IMR-90 (cell line): ENCODE measurements around the gene ZNF579. TPM values are rescaled to one million over a fixed set of nuclear protein-coding genes. Genes with fewer than 3 reads are reported as not detected.
A peak's percentile ranks its signal among the peaks of the same experiment; 100 is the strongest.

Experiments
- ATAC-seq: fragments of 200-7000 bp; cut with Tn5 transposase; 2 replicates; pipeline ENCODE4 v1.9.1; 2020; ENCODE audit warnings: low read depth, mild to moderate bottlenecking, moderate library complexity
- BruUV-seq: library from RNA; stranded (reverse); fragments of 400-500 nt; replicated peaks from 2 replicates; lab custom pipeline; 2021; lab: Mats Ljungman, UMichigan
- CTCF ChIA-PET: fragments of 300-600 bp; formaldehyde crosslinking; extraction: SDS; loops from one replicate; lab custom pipeline; 2021; ENCODE audit warnings: antibody characterized with exemption; lab: Yijun Ruan, JAX
- POLR2A ChIA-PET: fragments of 300-600 bp; sonication (Branson Sonifier 250); formaldehyde crosslinking; loops from one replicate; lab custom pipeline; 2022; ENCODE audit warnings: antibody characterized with exemption; ENCODE audit not compliant: unreplicated experiment; lab: Charles Lee
- DNase-seq: peaks from one replicate; pipeline ENCODE4 v3.0.0; 2013
- H2AFZ ChIP-seq: replicated peaks from 2 replicates; pipeline ENCODE3; 2013; ENCODE audit warnings: low read length, mild to moderate bottlenecking; ENCODE audit not compliant: poor library complexity
- H2AK5ac ChIP-seq: 2 replicates; pipeline ENCODE4 v1.6.1; 2013; ENCODE audit warnings: low read depth, low read length, inconsistent platforms
- H2AK9ac ChIP-seq: replicated peaks from 2 replicates; pipeline ENCODE3; 2013; ENCODE audit warnings: mild to moderate bottlenecking, low read depth, low read length, moderate library complexity; ENCODE audit not compliant: poor library complexity
- H2BK120ac ChIP-seq: 2 replicates; pipeline ENCODE4 v1.6.1; 2013; ENCODE audit warnings: low read depth, low read length, inconsistent platforms
- H2BK15ac ChIP-seq: 3 replicates; pipeline ENCODE4 v1.6.1; 2013; ENCODE audit warnings: low read depth, low read length, inconsistent platforms
- H2BK20ac ChIP-seq: 2 replicates; pipeline ENCODE4 v1.6.1; 2013; ENCODE audit warnings: low read depth, mild to moderate bottlenecking, inconsistent platforms, low read length, moderate library complexity
- H2BK5ac ChIP-seq: 2 replicates; pipeline ENCODE4 v1.6.1; 2013; ENCODE audit warnings: mild to moderate bottlenecking, low read depth, low read length, inconsistent platforms; ENCODE audit not compliant: poor library complexity, severe bottlenecking
- H3K14ac ChIP-seq: replicated peaks from 2 replicates; pipeline ENCODE4 v1.6.1; 2013; ENCODE audit warnings: low read depth, low read length, inconsistent platforms
- H3K18ac ChIP-seq: 2 replicates; pipeline ENCODE4 v1.6.1; 2013; ENCODE audit warnings: low read depth, low read length, control low read depth
- H3K23ac ChIP-seq: 2 replicates; pipeline ENCODE4 v1.6.1; 2013; ENCODE audit warnings: low read depth, low read length, inconsistent platforms
- H3K27ac ChIP-seq: 2 replicates; pipeline ENCODE4 v1.5.1; 2013; ENCODE audit warnings: mild to moderate bottlenecking, control low read depth, low read length; ENCODE audit not compliant: insufficient read depth
- H3K27me3 ChIP-seq: 2 replicates; pipeline ENCODE4 v1.6.1; 2013; ENCODE audit warnings: low read length; ENCODE audit not compliant: control insufficient read depth, insufficient read depth
- H3K36me3 ChIP-seq: 2 replicates; pipeline ENCODE4 v1.6.1; 2013; ENCODE audit warnings: low read length, mixed read lengths; ENCODE audit not compliant: control insufficient read depth, insufficient read depth
- H3K4ac ChIP-seq: 2 replicates; pipeline ENCODE4 v1.6.1; 2013; ENCODE audit warnings: low read depth, low read length, inconsistent platforms
- H3K4me1 ChIP-seq: 2 replicates; pipeline ENCODE4 v1.6.1; 2013; ENCODE audit warnings: low read length, mixed read lengths; ENCODE audit not compliant: control insufficient read depth, insufficient read depth
- H3K4me2 ChIP-seq: 2 replicates; pipeline ENCODE4 v1.6.1; 2013; ENCODE audit warnings: low read depth, mild to moderate bottlenecking, control low read depth, low read length, moderate library complexity
- H3K4me3 ChIP-seq: 2 replicates; pipeline ENCODE4 v1.5.1; 2013; ENCODE audit warnings: low read depth, mild to moderate bottlenecking, control low read depth, low read length, moderate library complexity; ENCODE audit not compliant: insufficient read depth
- H3K56ac ChIP-seq: 2 replicates; pipeline ENCODE4 v1.6.1; 2013; ENCODE audit warnings: low read length, inconsistent platforms; ENCODE audit not compliant: insufficient read depth; ENCODE audit errors: extremely low read depth
- H3K79me1 ChIP-seq, 2 experiments: 2 replicates each; pipeline ENCODE4 v1.6.1; 2013; ENCODE audit warnings: low read length in 2 of 2, inconsistent platforms in 1 of 2, low read depth in 1 of 2
- H3K9ac ChIP-seq: 2 replicates; pipeline ENCODE4 v1.6.1; 2013; ENCODE audit warnings: low read depth, low read length, control low read depth
- H3K9me1 ChIP-seq: 2 replicates; pipeline ENCODE4 v1.6.1; 2013; ENCODE audit warnings: low read length, inconsistent platforms; ENCODE audit not compliant: insufficient read depth
- H3K9me3 ChIP-seq: 2 replicates; pipeline ENCODE4 v1.6.1; 2013; ENCODE audit warnings: low read length; ENCODE audit not compliant: control insufficient read depth, insufficient read depth
- H4K20me1 ChIP-seq: 2 replicates; pipeline ENCODE4 v1.6.1; 2013; ENCODE audit warnings: low read length, inconsistent platforms; ENCODE audit not compliant: insufficient read depth
- H4K5ac ChIP-seq: 2 replicates; pipeline ENCODE4 v1.6.1; 2013; ENCODE audit warnings: mild to moderate bottlenecking, low read depth, low read length, control low read depth
- H4K8ac ChIP-seq, 2 experiments: 2 replicates each; pipeline ENCODE4 v1.6.1; 2013; ENCODE audit warnings: low read depth in 2 of 2, low read length in 2 of 2, control low read depth in 1 of 2, inconsistent platforms in 1 of 2
- H4K91ac ChIP-seq: 2 replicates; pipeline ENCODE4 v1.6.1; 2013; ENCODE audit warnings: low read depth, low read length, inconsistent platforms; ENCODE audit not compliant: insufficient read depth
- CEBPB ChIP-seq: IDR thresholded peaks from 2 replicates; pipeline ENCODE4 v1.6.1; 2012; ENCODE audit warnings: low read depth, low read length, improper control_type of control experiment
- CTCF ChIP-seq: conservative IDR thresholded peaks from 2 replicates; pipeline ENCODE4 v1.5.1; 2012; ENCODE audit warnings: mild to moderate bottlenecking, low read depth, low read length, improper control_type of control experiment
- ELK1 ChIP-seq: fragments of 150-350 bp; IDR thresholded peaks from 2 replicates; pipeline ENCODE4 v1.6.1; 2016; ENCODE audit warnings: low read depth, mild to moderate bottlenecking, low read length, moderate library complexity, borderline replicate concordance
- FOS ChIP-seq: fragments of 150-350 bp; IDR thresholded peaks from 2 replicates; pipeline ENCODE4 v1.6.1; 2016; ENCODE audit warnings: low read depth, low read length
- MAFK ChIP-seq: IDR thresholded peaks from 2 replicates; pipeline ENCODE4 v1.6.1; 2012; ENCODE audit warnings: low read depth, low read length, improper control_type of control experiment
- MAZ ChIP-seq: IDR thresholded peaks from 2 replicates; pipeline ENCODE4 v1.6.1; 2012; ENCODE audit warnings: low read depth, mild to moderate bottlenecking, low read length, improper control_type of control experiment, moderate library complexity, borderline replicate concordance
- MXI1 ChIP-seq: IDR thresholded peaks from 2 replicates; pipeline ENCODE4 v1.6.1; 2012; ENCODE audit warnings: low read depth, mild to moderate bottlenecking, low read length, moderate library complexity, borderline replicate concordance
- POLR2A ChIP-seq: IDR thresholded peaks from 2 replicates; pipeline ENCODE4 v1.6.1; 2012; ENCODE audit warnings: mild to moderate bottlenecking, low read depth, low read length
- RCOR1 ChIP-seq: IDR thresholded peaks from 2 replicates; pipeline ENCODE4 v1.6.1; 2012; ENCODE audit warnings: mild to moderate bottlenecking, low read length, improper control_type of control experiment; ENCODE audit not compliant: insufficient replicate concordance
- RFX5 ChIP-seq: IDR thresholded peaks from 2 replicates; pipeline ENCODE4 v1.8.0; 2012; ENCODE audit warnings: low read depth, mild to moderate bottlenecking, low read length, moderate library complexity
- SMC3 ChIP-seq: fragments of 150-350 bp; IDR thresholded peaks from 2 replicates; pipeline ENCODE4 v1.6.1; 2016; ENCODE audit warnings: low read depth, mild to moderate bottlenecking, antibody characterized with exemption, low read length, moderate library complexity
- USF2 ChIP-seq: fragments of 150-350 bp; IDR thresholded peaks from 2 replicates; pipeline ENCODE4 v1.6.1; 2017; ENCODE audit warnings: mild to moderate bottlenecking, antibody characterized with exemption, low read length, low read depth
- WGBS, 2 experiments: methylation state at CpG; one replicate each; pipeline versions ENCODE4 v1.1.5 to v1.1.7; 2013; ENCODE audit warnings: missing lambda C conversion rate in 2 of 2; ENCODE audit not compliant: insufficient read length in 1 of 2; ENCODE audit errors: extremely low coverage in 2 of 2; 5-methylcytosine and 5-hydroxymethylcytosine counted together
- dilution Hi-C: fragments of 300-500 bp; cut with HindIII; formaldehyde crosslinking; loops from one replicate; pipeline ENCODE4 v1.14.3; 2018; ENCODE audit warnings: low sequenced_read_pairs; ENCODE audit not compliant: unreplicated experiment
- in situ Hi-C: fragments of 300-500 bp; cut with MboI; formaldehyde crosslinking; loops from 3 replicates; pipeline ENCODE4 v1.14.3; 2019; ENCODE audit warnings: low sequenced_read_pairs, inconsistent platforms, mixed read lengths
- intact Hi-C: fragments of 100-400 bp; cut with micrococcal nuclease; formaldehyde crosslinking; loops from 2 replicates; pipeline ENCODE4 v1.10.0; 2022
- polyA plus RNA-seq, 3 experiments: library from polyadenylated mRNA; depleted of rRNA; stranded (reverse); fragments of >200 nt; gene quantifications; 2 replicates each; pipeline ENCODE4 v1.2.3, GENCODE V29; 2012; ENCODE audit warnings: low replicate concordance in 1 of 3
- total RNA-seq: library from RNA; depleted of rRNA; stranded (reverse); fragments of >200 nt; gene quantifications from 2 replicates; pipeline ENCODE4 v1.2.3, GENCODE V29; 2012

ZNF579 gene
- total and polyA plus RNA-seq, 2 of the 4 experiments (the other 2 are of a cell fraction) = 0.54 to 9.0 TPM

GRCh38 chr19:55605637-55606470 is 25.2 kb upstream of the ZNF579 start, which contains the start of gene ZNF865:
TSS of gene ZNF865 (plus strand) at chr19:55605647. CDS start at chr19:55613619, 7,972 bp downstream.
- Histone ChIP-seq H3K23ac (peak within 1 kb of the TSS; percentile 91), H3K18ac (peak within 1 kb of the TSS; percentile 65), H3K79me1 (peaks cover 37 to 63% of the 10 kb centered on the region in 2 experiments), H2BK120ac (peak within 1 kb of the TSS; percentile 77), H3K36me3 (peaks cover 17% of the 10 kb centered on the region), H2BK5ac (peak within 1 kb of the TSS; percentile 90), H2BK20ac (peak within 1 kb of the TSS; percentile 50; the same call in 1 of the 2 replicates), H3K4me3 (peak within 1 kb of the TSS; percentile 76), H2AK5ac (peak within 1 kb of the TSS; percentile 100), H3K9ac (peak within 1 kb of the TSS; percentile 89), H2BK15ac (peak within 1 kb of the TSS; percentile 30; the same call in 1 of the 3 replicates), H3K4me1 (peaks cover 7% of the 10 kb centered on the region), H4K20me1 (peaks cover 24% of the 10 kb centered on the region; the same call in 1 of the 2 replicates), H4K5ac (peak within 1 kb of the TSS; percentile 82), H3K4ac (peak within 1 kb of the TSS; percentile 97), H4K91ac (peak within 1 kb of the TSS; percentile 87), H2AK9ac (peak within 1 kb of the TSS; percentile 100), H3K4me2 (peak within 1 kb of the TSS; percentile 97), H4K8ac (peak within 1 kb of the TSS; percentile 87 to 95), H3K9me1 (peaks cover 6% of the 10 kb centered on the region; the same call in 1 of the 2 replicates), H3K27ac (peak within 1 kb of the TSS; percentile 91), H3K9me3 (peaks cover 5% of the 10 kb centered on the region; the same call in 1 of the 2 replicates), H3K14ac (peak within 1 kb of the TSS; percentile 100), H3K27me3 (no peaks in the 10 kb centered on the region), H2AFZ (peak within 1 kb of the TSS; percentile 92), H3K56ac (peak within 1 kb of the TSS; percentile 92)
- WGBS, 2 experiments = 0% methylated on average over 12 of the region's 44 CpGs; no CpG with 5 or more reads in 1 of the 2 experiments
- POLR2A ChIA-PET = interaction anchor here (0.5 to 1.1 kb wide), 2 partner anchors 32 to 74 kb away, joined by 4 to 7 read pairs; no protein-coding TSS in a partner anchor
- CTCF ChIA-PET = interaction anchor here (0.6 to 2.3 kb wide), 8 partner anchors 13 to 245 kb away, joined by 3 to 11 read pairs (median 6); partner anchors contain the start of genes U2AF2 and ZNF784
- peak; percentile 87 for DNase-seq
- no TSS peak for BruUV-seq
- intact Hi-C loops = loop anchor here (1.0 to 2.0 kb wide), 2 partner anchors 89 to 145 kb away; partner anchors contain the start of gene ISOC2
- ATAC-seq = peak; percentile 41
- dilution Hi-C loops = no loop called here
- in situ Hi-C loops = loop anchor here (5.0 kb wide), 1 partner anchor 89 kb away; no protein-coding TSS in a partner anchor
- peak; percentile 85 for TF ChIP-seq MAZ
- TF ChIP-seq ELK1 = no peak
- 0 out of 2 replicates have a peak, but pooled peaks have one; percentile 21 for TF ChIP-seq MXI1
- no peak for TF ChIP-seq MAFK
- TF ChIP-seq CEBPB = no peak
- peak; percentile 93 for TF ChIP-seq CTCF
- peak; percentile 89 for TF ChIP-seq SMC3
- TF ChIP-seq USF2 = no peak
- TF ChIP-seq RCOR1 = no peak
- TF ChIP-seq RFX5 = peak; percentile 89
- TF ChIP-seq FOS = no peak
- TF ChIP-seq POLR2A = peak; percentile 55; the same call in 1 of the 2 replicates
